ENCODE results near the gene RBL1.

DNA sequence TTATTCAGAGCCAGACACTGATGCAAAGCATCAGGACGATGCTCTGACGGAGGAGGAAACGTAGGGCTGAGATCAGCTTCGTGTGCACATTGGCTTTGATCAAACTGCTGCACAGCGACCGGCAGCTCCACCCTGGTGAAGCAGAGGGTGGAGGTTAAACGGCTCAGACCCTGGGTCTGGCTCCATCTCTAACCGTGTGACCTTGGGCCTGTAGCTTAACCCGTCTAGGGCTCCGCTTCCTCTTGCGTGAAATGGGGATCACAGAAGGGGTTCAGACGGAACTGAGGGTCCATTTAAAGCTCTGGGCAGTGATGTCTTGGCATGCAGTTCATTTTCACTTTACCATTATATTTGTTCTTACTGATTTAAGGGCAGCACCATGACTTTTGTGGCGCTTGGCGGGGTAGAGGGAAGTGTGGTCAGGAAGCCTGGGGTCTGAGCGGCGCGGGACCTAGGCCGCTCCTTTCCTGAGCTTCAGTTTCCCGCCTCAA lies 644 bp downstream of the RBL1 start:
- TF ChIP-seq POLR2A (IDR thresholded peaks at IDR 0.05) (no peak), CTCF (IDR thresholded peaks at IDR 0.05) (no peak), POLR2AphosphoS5 (IDR thresholded peaks at IDR 0.05) (no peak)

Measured in breast epithelium (tissue), 3 donors.